Measurements from ENCODE around the gene SRPK2. TPM values are rescaled to one million over a fixed set of nuclear protein-coding genes. Genes with fewer than 3 reads are reported as not detected.
"Not testable (repeated sequence)": the region's sequence is repeated elsewhere in the genome, so short reads cannot be mapped to it uniquely, and the experiment has no call there.

The SRPK2 gene
- total RNA-seq, 1 donor from 2014 or later, result 56.4 TPM

DNA sequence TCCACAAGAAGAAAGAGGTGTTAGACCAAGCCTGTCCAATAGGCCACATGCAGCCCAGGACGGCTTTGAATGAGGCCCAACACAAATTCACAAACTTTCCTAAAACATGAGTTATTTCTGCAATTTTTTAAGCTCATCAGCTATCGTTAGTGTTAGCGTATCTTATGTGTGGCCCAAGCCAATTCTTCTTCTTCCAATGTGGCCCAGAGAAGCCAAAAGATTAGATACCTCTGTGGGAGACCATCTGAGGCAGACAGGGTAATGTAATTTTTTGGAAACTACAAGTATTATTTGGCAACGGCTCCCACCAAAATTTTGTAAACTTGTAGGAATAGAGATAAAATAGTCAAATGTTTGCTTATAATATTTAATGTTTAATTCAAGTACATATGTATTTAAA lies 153.8 kb downstream of the SRPK2 start:
- intact Hi-C loops (cut with micrococcal nuclease), result no loop called here
- H3K4me1 Mint-ChIP-seq (ENCODE audit: low read depth), result peaks cover 3% of the 10 kb centered on the region
- no peaks in the 10 kb centered on the region for H3K9me3 Mint-ChIP-seq
- H3K27ac Mint-ChIP-seq, result no peak overlapping the region
- no peak for DNase-seq (ENCODE audit: low spot score)
- H3K4me3 Mint-ChIP-seq, result no peak overlapping the region
- H3K36me3 Mint-ChIP-seq (ENCODE audit: low read depth), result peaks cover 4% of the 10 kb centered on the region
- no peaks in the 10 kb centered on the region for H3K27me3 Mint-ChIP-seq (ENCODE audit: insufficient read depth)

DNA sequence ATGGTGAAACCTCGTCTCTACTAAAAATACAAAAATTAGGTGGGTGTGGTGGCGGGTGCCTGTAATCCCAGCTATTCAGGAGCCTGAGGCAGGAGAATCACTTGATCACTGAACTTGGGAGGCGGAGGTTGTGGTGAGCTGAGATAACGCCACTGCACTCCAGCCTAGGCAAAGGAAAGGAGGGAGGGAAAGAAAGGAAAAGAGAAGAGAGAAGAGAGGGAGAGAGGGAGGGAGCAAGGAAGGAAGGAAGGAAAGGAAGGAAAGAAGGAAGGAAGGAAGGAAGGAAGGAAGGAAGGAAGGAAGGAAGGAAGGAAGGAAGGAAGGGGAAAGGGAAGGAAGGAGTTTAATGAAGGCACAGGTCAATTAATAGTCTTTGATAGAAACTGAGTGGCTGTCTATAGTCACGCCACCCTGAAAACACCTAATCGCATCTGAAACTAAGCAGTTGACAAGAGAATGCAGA lies 155.9 kb downstream of the SRPK2 start:
- H3K4me1 Mint-ChIP-seq (ENCODE audit: low read depth); H3K27ac Mint-ChIP-seq; H3K36me3 Mint-ChIP-seq (ENCODE audit: low read depth); H3K4me3 Mint-ChIP-seq; H3K27me3 Mint-ChIP-seq (ENCODE audit: insufficient read depth); H3K9me3 Mint-ChIP-seq; DNase-seq (ENCODE audit: low spot score); intact Hi-C loops (cut with micrococcal nuclease): not testable (repeated sequence)

DNA sequence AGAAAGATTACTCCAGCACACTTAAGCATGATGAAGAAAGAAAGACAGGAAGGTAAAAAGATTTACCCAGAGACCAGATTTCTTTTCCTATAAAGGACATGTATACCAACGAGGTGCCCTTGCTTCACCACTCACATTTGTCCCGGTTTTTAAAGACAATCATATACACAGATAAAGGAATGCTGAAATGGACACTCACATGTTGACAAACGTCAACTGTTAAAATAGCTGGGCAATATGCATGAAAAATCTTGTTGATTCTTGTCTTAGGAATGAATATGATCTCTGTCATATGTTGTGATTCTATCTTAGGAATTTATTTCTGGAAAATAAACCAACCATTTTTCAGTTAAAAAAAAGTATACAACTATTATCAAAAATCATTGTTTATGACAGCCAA lies 158.2 kb downstream of the SRPK2 start:
- Mint-ChIP-seq H3K9me3 (peaks cover 5% of the 10 kb centered on the region), H3K4me1 (ENCODE audit: low read depth) (peaks cover under 1% of the 10 kb centered on the region), H3K27ac (no peak overlapping the region), H3K4me3 (no peak overlapping the region), H3K27me3 (ENCODE audit: insufficient read depth) (no peaks in the 10 kb centered on the region), H3K36me3 (ENCODE audit: low read depth) (peaks cover 5% of the 10 kb centered on the region)
- no peak for DNase-seq (ENCODE audit: low spot score)
- intact Hi-C loops (cut with micrococcal nuclease), result no loop called here

- Mint-ChIP-seq H3K27me3 (ENCODE audit: insufficient read depth) (no peaks in the 10 kb centered on the region), H3K36me3 (ENCODE audit: low read depth) (peaks cover 5% of the 10 kb centered on the region), H3K4me3 (no peak overlapping the region), H3K27ac (no peak overlapping the region), H3K4me1 (ENCODE audit: low read depth) (peaks cover 9% of the 10 kb centered on the region), H3K9me3 (peaks cover 5% of the 10 kb centered on the region)
- intact Hi-C loops (cut with micrococcal nuclease), result no loop called here
- no peak for DNase-seq (ENCODE audit: low spot score)
Observed at GRCh38 chr7:105229641-105230040, 159.1 kb downstream of the SRPK2 start.

DNA sequence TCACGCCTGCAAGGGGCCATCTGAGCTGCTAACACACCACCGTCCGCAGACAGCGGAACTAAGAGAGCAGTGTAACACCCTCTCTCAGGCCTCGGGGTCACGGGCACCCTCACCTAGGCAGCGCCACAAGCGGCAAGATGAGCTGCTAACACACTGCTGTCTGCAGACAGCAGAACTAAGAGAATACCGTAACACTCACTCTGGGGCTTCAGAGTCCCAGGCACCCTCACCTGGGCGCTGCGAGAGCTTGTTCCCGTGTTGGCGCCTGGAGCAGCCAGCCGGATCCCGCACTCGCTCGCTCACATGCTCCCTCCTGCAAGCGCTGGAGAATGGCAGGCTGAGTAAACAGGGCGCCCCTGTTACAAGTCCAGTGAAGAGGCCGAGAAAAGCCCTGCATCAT lies 160.2 kb downstream of the SRPK2 start:
- intact Hi-C loops (cut with micrococcal nuclease), result no loop called here
- Mint-ChIP-seq H3K27ac (no peak overlapping the region), H3K27me3 (ENCODE audit: insufficient read depth) (no peaks in the 10 kb centered on the region), H3K4me3 (no peak overlapping the region), H3K36me3 (ENCODE audit: low read depth) (peaks cover 5% of the 10 kb centered on the region), H3K4me1 (ENCODE audit: low read depth) (peaks cover 11% of the 10 kb centered on the region), H3K9me3 (peaks cover 5% of the 10 kb centered on the region)
- no peak for DNase-seq (ENCODE audit: low spot score)

- no peaks in the 10 kb centered on the region for H3K27me3 Mint-ChIP-seq (ENCODE audit: insufficient read depth)
Observed at GRCh38 chr7:105227391-105227790, 161.3 kb downstream of the SRPK2 start.

DNA sequence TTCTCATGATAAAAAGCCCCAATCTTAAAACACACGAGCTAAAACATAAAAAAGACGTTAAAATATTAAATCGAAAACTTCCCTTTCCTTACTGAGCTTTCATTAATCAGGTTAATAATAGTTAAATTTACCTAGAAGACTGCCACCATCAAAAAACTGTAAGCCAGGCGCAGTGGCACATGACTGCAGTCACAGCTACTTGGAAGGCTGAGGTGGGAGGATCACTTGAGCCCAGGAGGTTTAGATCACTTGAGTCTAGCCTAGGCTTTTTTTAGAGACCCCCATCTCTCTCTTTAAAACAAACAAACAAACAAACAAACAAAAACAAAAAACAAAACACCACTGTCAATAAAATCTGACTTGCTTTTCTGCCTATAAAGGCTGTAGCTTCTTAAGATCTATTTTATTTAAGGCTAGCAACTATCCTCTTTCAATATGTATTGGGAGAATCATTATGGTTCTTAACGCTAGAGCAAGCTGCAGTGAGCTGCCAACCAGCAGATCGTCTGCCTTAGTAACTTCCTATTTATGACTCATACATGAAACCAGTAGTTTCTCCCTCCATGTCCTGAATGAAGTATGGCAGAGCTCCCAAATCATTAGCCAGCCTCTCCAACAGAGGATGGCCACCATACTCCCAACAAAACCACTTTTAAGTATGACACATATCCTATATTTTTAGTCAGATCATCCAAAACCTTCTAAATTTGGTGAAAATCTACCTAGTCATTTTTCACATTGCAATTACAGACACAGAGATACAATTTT lies 163.7 kb downstream of the SRPK2 start:
- Mint-ChIP-seq H3K27ac (no peak overlapping the region), H3K4me1 (ENCODE audit: low read depth) (peaks cover 16% of the 10 kb centered on the region), H3K27me3 (ENCODE audit: insufficient read depth) (no peaks in the 10 kb centered on the region), H3K36me3 (ENCODE audit: low read depth) (peaks cover 4% of the 10 kb centered on the region), H3K9me3 (peaks cover 5% of the 10 kb centered on the region), H3K4me3 (no peak overlapping the region)
- intact Hi-C loops (cut with micrococcal nuclease), result no loop called here
- DNase-seq (ENCODE audit: low spot score), result no peak

More at GRCh38 chr7:105227391-105227790, 161.3 kb downstream of the SRPK2 start:
- peaks cover 7% of the 10 kb centered on the region for H3K36me3 Mint-ChIP-seq (ENCODE audit: low read depth)
- H3K4me3 Mint-ChIP-seq, result no peak overlapping the region
- peaks cover 16% of the 10 kb centered on the region for H3K4me1 Mint-ChIP-seq (ENCODE audit: low read depth)
- DNase-seq (ENCODE audit: low spot score), result no peak
- H3K27ac Mint-ChIP-seq, result no peak overlapping the region
- peaks cover 5% of the 10 kb centered on the region for H3K9me3 Mint-ChIP-seq
- intact Hi-C loops (cut with micrococcal nuclease), result no loop called here

GRCh38 chr7:105222953-105223352 lies 165.8 kb downstream of the SRPK2 start:
- intact Hi-C loops (cut with micrococcal nuclease), result no loop called here
- Mint-ChIP-seq H3K27ac (no peak overlapping the region), H3K36me3 (ENCODE audit: low read depth) (peaks cover 4% of the 10 kb centered on the region), H3K4me3 (no peak overlapping the region), H3K9me3 (peaks cover 5% of the 10 kb centered on the region), H3K4me1 (ENCODE audit: low read depth) (peaks cover 16% of the 10 kb centered on the region), H3K27me3 (ENCODE audit: insufficient read depth) (no peaks in the 10 kb centered on the region)
- no peak for DNase-seq (ENCODE audit: low spot score)

DNA sequence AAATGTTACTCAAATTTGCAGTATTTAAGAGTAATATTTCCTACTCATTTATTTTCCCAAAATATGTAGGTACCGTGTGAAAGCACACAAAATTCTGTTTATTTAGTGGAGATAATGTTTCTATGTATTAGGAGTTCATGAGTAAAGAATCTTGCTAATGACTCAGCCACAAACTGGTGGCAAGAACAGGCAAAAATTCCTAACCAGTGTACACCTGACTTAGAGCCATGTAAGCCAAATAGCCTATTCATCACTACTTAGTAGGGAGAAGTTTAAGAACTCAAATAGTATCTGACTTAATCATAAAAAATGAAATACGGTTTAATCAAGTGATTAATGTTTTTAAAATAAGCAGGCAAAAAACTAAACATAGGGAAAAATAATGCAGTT lies 169.0 kb downstream of the SRPK2 start:
- peaks cover 2% of the 10 kb centered on the region for H3K27me3 Mint-ChIP-seq (ENCODE audit: insufficient read depth)
- peaks cover 19% of the 10 kb centered on the region for H3K4me1 Mint-ChIP-seq (ENCODE audit: low read depth)
- DNase-seq (ENCODE audit: low spot score), result no peak
- no peak overlapping the region for H3K27ac Mint-ChIP-seq
- H3K36me3 Mint-ChIP-seq (ENCODE audit: low read depth), result peaks cover 2% of the 10 kb centered on the region
- no peaks in the 10 kb centered on the region for H3K9me3 Mint-ChIP-seq
- intact Hi-C loops (cut with micrococcal nuclease), result no loop called here
- H3K4me3 Mint-ChIP-seq, result no peak overlapping the region

GRCh38 chr7:105218939-105219770 lies 169.6 kb downstream of the SRPK2 start:
- Mint-ChIP-seq H3K4me3 (no peak overlapping the region), H3K4me1 (ENCODE audit: low read depth) (peaks cover 16% of the 10 kb centered on the region), H3K9me3 (no peaks in the 10 kb centered on the region), H3K36me3 (ENCODE audit: low read depth) (peaks cover 2% of the 10 kb centered on the region), H3K27me3 (ENCODE audit: insufficient read depth) (peaks cover 2% of the 10 kb centered on the region), H3K27ac (no peak overlapping the region)
- intact Hi-C loops (cut with micrococcal nuclease), result no loop called here
- DNase-seq (ENCODE audit: low spot score), result no peak

DNA sequence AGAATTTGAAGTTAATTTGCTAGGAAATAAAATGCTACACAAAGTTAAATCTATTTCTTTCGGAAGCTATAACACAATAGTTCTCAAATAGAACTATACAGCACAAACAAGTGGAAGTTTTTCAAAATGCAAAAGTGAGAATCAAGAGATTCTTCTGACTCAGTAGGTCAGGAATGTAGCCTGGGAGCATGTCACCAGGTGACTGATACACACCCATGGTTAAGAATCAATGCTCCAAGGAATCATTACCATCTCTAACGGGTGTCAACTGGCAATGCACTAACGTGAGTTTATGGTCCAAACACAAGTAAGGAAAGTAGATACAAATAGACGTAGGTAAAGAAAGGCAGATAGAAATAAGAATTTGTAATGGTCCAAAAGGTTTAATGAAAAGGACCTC lies 170.5 kb downstream of the SRPK2 start:
- peaks cover 12% of the 10 kb centered on the region for H3K4me1 Mint-ChIP-seq (ENCODE audit: low read depth)
- H3K9me3 Mint-ChIP-seq, result no peaks in the 10 kb centered on the region
- peaks cover 2% of the 10 kb centered on the region for H3K27me3 Mint-ChIP-seq (ENCODE audit: insufficient read depth)
- no peak overlapping the region for H3K4me3 Mint-ChIP-seq
- DNase-seq (ENCODE audit: low spot score), result no peak
- peaks cover under 1% of the 10 kb centered on the region for H3K36me3 Mint-ChIP-seq (ENCODE audit: low read depth)
- intact Hi-C loops (cut with micrococcal nuclease), result no loop called here
- no peak overlapping the region for H3K27ac Mint-ChIP-seq

DNA sequence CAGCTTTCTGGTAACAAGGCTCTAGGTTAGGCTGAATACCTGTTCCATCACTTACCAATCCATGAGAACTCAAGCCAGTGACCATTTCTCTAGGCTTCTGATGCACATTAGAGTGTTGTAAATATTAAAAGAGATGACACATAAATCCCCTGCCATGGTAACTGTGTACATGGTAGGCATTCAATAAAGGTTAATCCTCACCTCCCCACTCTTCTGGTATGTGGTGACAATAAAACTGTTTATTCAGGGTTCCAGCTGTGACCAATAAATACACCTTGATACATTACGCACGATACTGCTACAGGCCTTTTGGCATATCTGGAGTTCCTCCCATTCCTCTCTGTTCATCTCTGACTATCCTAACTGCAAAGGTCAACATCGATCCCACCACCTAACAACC lies 171.9 kb downstream of the SRPK2 start:
- Mint-ChIP-seq H3K4me3 (no peak overlapping the region), H3K4me1 (ENCODE audit: low read depth) (peaks cover 16% of the 10 kb centered on the region), H3K36me3 (ENCODE audit: low read depth) (no peaks in the 10 kb centered on the region), H3K27ac (no peak overlapping the region), H3K27me3 (ENCODE audit: insufficient read depth) (peaks cover 2% of the 10 kb centered on the region), H3K9me3 (no peaks in the 10 kb centered on the region)
- no peak for DNase-seq (ENCODE audit: low spot score)
- intact Hi-C loops (cut with micrococcal nuclease), result no loop called here

DNA sequence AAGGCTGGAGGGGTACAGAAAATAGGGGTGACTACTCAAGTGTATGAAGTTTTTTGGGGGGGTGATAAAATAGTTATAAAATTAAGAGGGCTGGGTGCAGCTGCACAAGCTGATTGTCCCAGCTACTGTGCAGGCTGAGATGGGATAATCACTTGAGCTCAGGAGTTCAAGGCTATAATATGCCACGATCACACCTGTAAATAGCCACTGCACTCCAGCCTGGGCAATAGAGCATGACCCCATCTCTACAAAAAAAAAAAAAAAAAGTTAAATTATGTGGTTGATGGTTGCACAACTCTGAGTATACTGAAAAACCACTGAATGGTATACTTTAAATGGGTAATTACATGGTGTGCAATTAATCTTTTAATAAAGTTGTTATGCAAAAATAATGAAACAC lies 172.9 kb downstream of the SRPK2 start:
- no peak for DNase-seq (ENCODE audit: low spot score)
- H3K9me3 Mint-ChIP-seq, result peaks cover 2% of the 10 kb centered on the region
- H3K4me3 Mint-ChIP-seq, result no peak overlapping the region
- H3K4me1 Mint-ChIP-seq (ENCODE audit: low read depth), result peaks cover 21% of the 10 kb centered on the region
- H3K36me3 Mint-ChIP-seq (ENCODE audit: low read depth), result peaks cover 4% of the 10 kb centered on the region
- intact Hi-C loops (cut with micrococcal nuclease), result no loop called here
- no peak overlapping the region for H3K27ac Mint-ChIP-seq
- peaks cover 2% of the 10 kb centered on the region for H3K27me3 Mint-ChIP-seq (ENCODE audit: insufficient read depth)

Measured in activated T-helper 1 cell treated with anti-CD3 and anti-CD28 coated beads, Interleukin-12 subunit alpha, Interleukin-12 subunit beta, Interleukin-2, Interleukin-4 antibody, amounts not matched to agents 30 ng/mL and 10 ng/mL and 1 ng/mL, durations not matched to agents 14 hours and 24 hours and 36 hours (primary cell).